Memory B cell (primary cell): ENCODE results near the gene MAP3K4.
A peak's percentile ranks its signal among the peaks of the same experiment; 100 is the strongest.

Source experiments
- ATAC-seq: fragments of 150-1000 bp; cut with Tn5 transposase; 2 replicates; pipeline ENCODE4 v1.10.0; 2021; ENCODE audit warnings: low read depth, mild to moderate bottlenecking, moderate library complexity
- DNase-seq, 2 donors: peaks; one replicate each; pipeline ENCODE4 v3.0.0; 2022; ENCODE audit warnings: low spot score in 2 of 2
- H3K27ac Mint-ChIP-seq: one replicate; pipeline ENCODE4 v1.8.0; 2022; ENCODE audit warnings: mild to moderate bottlenecking, moderate library complexity, mixed read lengths
- H3K27me3 Mint-ChIP-seq: one replicate; pipeline ENCODE4 v1.8.0; 2022; ENCODE audit warnings: mixed read lengths
- H3K36me3 Mint-ChIP-seq: one replicate; pipeline ENCODE4 v1.8.0; 2022; ENCODE audit warnings: mild to moderate bottlenecking, mixed read lengths
- H3K4me1 Mint-ChIP-seq: one replicate; pipeline ENCODE4 v1.8.0; 2022; ENCODE audit warnings: mixed read lengths
- H3K4me3 Mint-ChIP-seq: one replicate; pipeline ENCODE4 v1.8.0; 2022; ENCODE audit warnings: mild to moderate bottlenecking, moderate library complexity, mixed read lengths
- H3K9me3 Mint-ChIP-seq: one replicate; pipeline ENCODE4 v1.8.0; 2022; ENCODE audit warnings: mixed read lengths

MAP3K4 gene

GRCh38 chr6:161080263-161080970 is 88.8 kb downstream of the MAP3K4 start:
- ATAC-seq, result no peak

GRCh38 chr6:161082215-161082614 is 90.6 kb downstream of the MAP3K4 start:
- ATAC-seq, result no peak
- DNase-seq, result no peak
- Mint-ChIP-seq H3K9me3 (no peaks in the 10 kb centered on the region), H3K27me3 (no peaks in the 10 kb centered on the region), H3K36me3 (peaks cover 14% of the 10 kb centered on the region), H3K27ac (no peak overlapping the region), H3K4me3 (no peak overlapping the region), H3K4me1 (no peaks in the 10 kb centered on the region)

More at GRCh38 chr6:161080263-161080970, 88.8 kb downstream of the MAP3K4 start:
- no peak overlapping the region for H3K27ac Mint-ChIP-seq
- H3K27me3 Mint-ChIP-seq, result no peaks in the 10 kb centered on the region
- no peaks in the 10 kb centered on the region for H3K4me1 Mint-ChIP-seq
- no peak overlapping the region for H3K4me3 Mint-ChIP-seq
- no peaks in the 10 kb centered on the region for H3K9me3 Mint-ChIP-seq
- no peak for DNase-seq
- peaks cover 12% of the 10 kb centered on the region for H3K36me3 Mint-ChIP-seq

- no peak for DNase-seq
- H3K27ac Mint-ChIP-seq, result no peak overlapping the region
- ATAC-seq, result no peak
- H3K9me3 Mint-ChIP-seq, result no peaks in the 10 kb centered on the region
- H3K36me3 Mint-ChIP-seq, result peaks cover 27% of the 10 kb centered on the region
- H3K4me1 Mint-ChIP-seq, result no peaks in the 10 kb centered on the region
- no peaks in the 10 kb centered on the region for H3K27me3 Mint-ChIP-seq
- no peak overlapping the region for H3K4me3 Mint-ChIP-seq
Measured at GRCh38 chr6:161085246-161085645, 93.7 kb downstream of the MAP3K4 start.

GRCh38 chr6:161088676-161089328 is 97.2 kb downstream of the MAP3K4 start:
- peaks cover 42% of the 10 kb centered on the region for H3K36me3 Mint-ChIP-seq
- no peak for ATAC-seq
- H3K4me1 Mint-ChIP-seq, result no peaks in the 10 kb centered on the region
- no peak for DNase-seq
- H3K27me3 Mint-ChIP-seq, result no peaks in the 10 kb centered on the region
- no peak overlapping the region for H3K27ac Mint-ChIP-seq
- H3K9me3 Mint-ChIP-seq, result no peaks in the 10 kb centered on the region
- no peak overlapping the region for H3K4me3 Mint-ChIP-seq

- DNase-seq (no peak), ATAC-seq (no peak)
- Mint-ChIP-seq H3K36me3 (peaks cover 46% of the 10 kb centered on the region), H3K4me3 (no peak overlapping the region), H3K27ac (no peak overlapping the region), H3K9me3 (no peaks in the 10 kb centered on the region), H3K27me3 (no peaks in the 10 kb centered on the region), H3K4me1 (no peaks in the 10 kb centered on the region)
Measured at GRCh38 chr6:161091151-161091550, 99.6 kb downstream of the MAP3K4 start.

GRCh38 chr6:161091972-161092701 is 100.6 kb downstream of the MAP3K4 start:
- Mint-ChIP-seq H3K4me1 (no peaks in the 10 kb centered on the region), H3K27ac (peak overlapping the region; percentile 36), H3K9me3 (no peaks in the 10 kb centered on the region), H3K4me3 (no peak overlapping the region), H3K27me3 (no peaks in the 10 kb centered on the region), H3K36me3 (peaks cover 49% of the 10 kb centered on the region)
- DNase-seq (no peak), ATAC-seq (no peak)

GRCh38 chr6:161094955-161095354 is 103.4 kb downstream of the MAP3K4 start:
- no peaks in the 10 kb centered on the region for H3K4me1 Mint-ChIP-seq

GRCh38 chr6:161095916-161096315 is 104.3 kb downstream of the MAP3K4 start:
- Mint-ChIP-seq H3K4me3 (no peak overlapping the region), H3K36me3 (peaks cover 40% of the 10 kb centered on the region), H3K27me3 (no peaks in the 10 kb centered on the region), H3K9me3 (no peaks in the 10 kb centered on the region), H3K27ac (no peak overlapping the region), H3K4me1 (no peaks in the 10 kb centered on the region)
- ATAC-seq, result no peak
- DNase-seq, result no peak

More at GRCh38 chr6:161094955-161095354, 103.4 kb downstream of the MAP3K4 start:
- no peaks in the 10 kb centered on the region for H3K9me3 Mint-ChIP-seq
- ATAC-seq (no peak), DNase-seq (no peak)
- H3K27ac Mint-ChIP-seq, result no peak overlapping the region
- peaks cover 46% of the 10 kb centered on the region for H3K36me3 Mint-ChIP-seq
- H3K4me3 Mint-ChIP-seq, result no peak overlapping the region
- no peaks in the 10 kb centered on the region for H3K27me3 Mint-ChIP-seq

- ATAC-seq, result no peak
- Mint-ChIP-seq H3K36me3 (peaks cover 36% of the 10 kb centered on the region), H3K4me1 (no peaks in the 10 kb centered on the region), H3K9me3 (no peaks in the 10 kb centered on the region), H3K4me3 (no peak overlapping the region), H3K27ac (no peak overlapping the region), H3K27me3 (no peaks in the 10 kb centered on the region)
- DNase-seq, result no peak
Measured at GRCh38 chr6:161100072-161100471, 108.5 kb downstream of the MAP3K4 start.

GRCh38 chr6:161101517-161101916 is 109.9 kb downstream of the MAP3K4 start:
- H3K27me3 Mint-ChIP-seq, result no peaks in the 10 kb centered on the region
- peaks cover 37% of the 10 kb centered on the region for H3K36me3 Mint-ChIP-seq
- H3K4me3 Mint-ChIP-seq, result no peak overlapping the region
- H3K9me3 Mint-ChIP-seq, result no peaks in the 10 kb centered on the region
- H3K27ac Mint-ChIP-seq, result no peak overlapping the region
- no peaks in the 10 kb centered on the region for H3K4me1 Mint-ChIP-seq
- no peak for ATAC-seq
- DNase-seq, result no peak

- peaks cover 40% of the 10 kb centered on the region for H3K36me3 Mint-ChIP-seq
- no peaks in the 10 kb centered on the region for H3K4me1 Mint-ChIP-seq
- H3K9me3 Mint-ChIP-seq, result no peaks in the 10 kb centered on the region
- H3K27me3 Mint-ChIP-seq, result no peaks in the 10 kb centered on the region
- no peak overlapping the region for H3K4me3 Mint-ChIP-seq
- DNase-seq, result no peak
- no peak for ATAC-seq
- H3K27ac Mint-ChIP-seq, result peak overlapping the region; percentile 43
Measured at GRCh38 chr6:161103475-161103874, 111.9 kb downstream of the MAP3K4 start.

GRCh38 chr6:161104966-161105365 is 113.4 kb downstream of the MAP3K4 start:
- no peak overlapping the region for H3K27ac Mint-ChIP-seq
- DNase-seq (no peak), ATAC-seq (no peak)
- H3K4me1 Mint-ChIP-seq, result no peaks in the 10 kb centered on the region
- H3K4me3 Mint-ChIP-seq, result no peak overlapping the region
- H3K9me3 Mint-ChIP-seq, result no peaks in the 10 kb centered on the region
- no peaks in the 10 kb centered on the region for H3K27me3 Mint-ChIP-seq
- H3K36me3 Mint-ChIP-seq, result peaks cover 48% of the 10 kb centered on the region

GRCh38 chr6:161105408-161105807 is 113.8 kb downstream of the MAP3K4 start:
- Mint-ChIP-seq H3K4me3 (no peak overlapping the region), H3K36me3 (peaks cover 52% of the 10 kb centered on the region), H3K4me1 (no peaks in the 10 kb centered on the region), H3K27me3 (no peaks in the 10 kb centered on the region), H3K9me3 (no peaks in the 10 kb centered on the region), H3K27ac (no peak overlapping the region)
- no peak for DNase-seq
- no peak for ATAC-seq
